Islet of Langerhans (tissue), 1 donor: ENCODE results near the gene ACP1.

Experiments
- FAIRE-seq: peaks from one replicate; lab custom pipeline; 2011; peaks lifted over from hg19 to GRCh38; lab: Jason Lieb, UNC

Gene ACP1

DNA sequence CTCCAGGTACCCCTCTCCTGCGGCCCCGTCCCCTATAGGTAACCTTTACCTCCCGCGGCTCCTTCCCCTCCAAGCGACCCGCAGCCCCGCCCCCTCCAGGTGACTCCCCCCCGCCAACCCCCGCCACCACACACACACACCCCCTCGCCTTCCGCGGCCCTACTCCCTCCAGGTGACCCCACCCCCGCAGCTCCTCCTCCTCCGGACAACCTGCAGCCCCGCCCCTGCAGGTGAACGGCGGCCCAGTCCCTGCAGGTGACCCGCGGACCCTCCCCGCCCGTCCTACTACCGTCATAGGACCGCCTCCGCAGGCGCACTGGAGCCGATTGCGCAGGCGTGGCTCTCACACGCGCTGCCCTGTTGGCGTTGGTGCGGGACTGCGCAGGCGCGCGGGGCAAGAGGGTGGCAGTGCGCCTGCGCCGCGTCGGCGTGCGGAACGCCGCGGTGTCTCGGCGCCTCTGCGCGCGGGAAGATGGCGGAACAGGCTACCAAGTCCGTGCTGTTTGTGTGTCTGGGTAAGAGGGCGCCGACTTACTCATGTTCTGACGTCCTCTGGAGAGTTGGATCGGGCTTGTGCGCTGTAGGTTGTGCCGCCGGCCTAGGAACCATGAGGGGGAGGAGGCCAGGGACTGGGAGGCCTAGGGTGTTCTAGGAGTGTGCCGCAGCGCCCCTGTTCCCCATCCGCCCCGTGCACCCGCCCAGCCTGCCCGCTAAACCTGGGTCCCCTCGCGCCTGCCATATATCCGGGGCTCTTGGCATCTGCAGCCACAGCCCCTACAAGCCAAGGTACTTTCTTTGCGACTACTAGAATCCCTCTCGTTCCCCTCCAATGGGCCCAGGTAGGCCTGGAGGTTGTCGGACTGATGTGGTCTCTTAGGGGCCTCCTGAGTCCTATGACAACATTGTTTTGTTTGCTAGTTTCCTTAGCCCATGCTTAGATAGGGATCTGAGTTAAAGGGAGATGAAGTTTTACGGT lies at the start of gene ACP1:
TSS of gene ACP1 (plus strand) at position 455 of the 976 bp plus-strand sequence. CDS start at position 473, 18 bp downstream.
- FAIRE-seq: no peak

DNA sequence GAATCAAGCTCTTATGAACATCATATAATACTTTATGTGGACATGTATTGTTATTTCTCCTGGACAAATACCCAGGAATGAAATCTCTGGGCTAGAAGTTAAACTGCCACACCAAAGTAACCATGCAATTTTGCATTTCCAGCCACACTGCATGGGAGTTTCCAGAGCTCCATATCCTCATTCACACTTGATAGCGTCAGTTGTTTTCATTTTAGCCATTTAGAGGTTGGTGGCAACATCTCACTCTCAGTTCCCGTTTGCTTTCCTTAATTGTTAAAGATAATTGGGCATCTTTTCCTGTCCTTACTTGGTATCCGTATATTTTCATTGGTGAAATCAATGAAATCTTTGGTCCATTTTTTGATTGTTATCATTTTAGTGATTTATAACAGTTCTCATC lies 48.7 kb upstream of the ACP1 start:
- no peak for FAIRE-seq

DNA sequence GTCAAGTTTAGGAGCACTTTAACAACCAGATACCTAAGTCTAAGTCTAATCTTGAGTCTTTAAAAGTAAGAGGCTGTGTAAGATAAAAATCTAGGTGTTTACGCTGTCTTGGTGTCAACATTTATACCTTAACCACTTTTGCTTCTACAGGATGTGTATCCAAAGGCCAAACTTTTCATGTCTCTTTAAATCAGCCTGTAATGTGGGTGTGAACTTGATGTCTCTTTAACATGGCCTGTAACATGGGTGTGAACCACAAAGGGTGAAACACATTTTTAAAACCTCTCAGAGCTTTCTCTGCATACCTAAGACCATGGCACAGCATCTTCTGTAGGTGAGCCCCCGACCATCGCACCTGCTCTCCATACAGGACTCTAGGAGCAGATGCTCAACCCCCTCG lies 41.3 kb upstream of the ACP1 start:
- FAIRE-seq: no peak

DNA sequence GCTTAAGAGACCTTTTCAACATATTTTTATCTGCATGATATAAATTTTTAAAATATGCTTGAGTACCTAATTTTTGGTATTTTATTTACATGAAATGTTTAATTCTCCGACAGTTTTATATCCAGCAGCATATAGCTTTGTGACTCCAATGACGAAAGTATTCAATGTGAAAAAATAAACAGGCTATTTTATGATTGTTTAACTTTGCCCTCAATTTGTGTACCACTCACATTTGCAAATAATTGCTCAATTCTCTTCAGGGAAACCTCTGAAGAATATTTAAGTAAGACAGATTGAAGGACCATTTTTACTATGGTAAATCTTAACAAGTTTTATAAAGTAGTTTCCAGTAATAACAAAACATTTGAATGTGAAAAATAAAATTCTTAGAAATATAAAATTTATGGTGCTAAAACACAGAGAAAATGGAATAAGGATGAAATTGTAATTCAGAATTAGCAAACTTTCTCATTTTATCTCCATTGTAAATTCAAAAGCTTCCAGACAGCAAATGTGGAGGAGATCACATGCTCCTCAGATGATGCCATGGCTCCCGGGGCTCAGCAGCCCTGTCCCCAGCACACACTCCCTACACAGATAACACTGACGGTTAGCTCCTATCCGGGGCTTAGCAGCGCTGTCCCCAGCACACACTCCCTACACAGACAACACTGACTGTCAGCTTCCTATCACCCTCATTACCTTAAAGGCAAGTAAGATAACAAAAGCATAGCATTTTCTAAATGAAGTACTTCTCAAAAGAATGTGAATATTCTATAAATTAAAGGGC lies 40.6 kb upstream of the ACP1 start:
- FAIRE-seq: no peak

DNA sequence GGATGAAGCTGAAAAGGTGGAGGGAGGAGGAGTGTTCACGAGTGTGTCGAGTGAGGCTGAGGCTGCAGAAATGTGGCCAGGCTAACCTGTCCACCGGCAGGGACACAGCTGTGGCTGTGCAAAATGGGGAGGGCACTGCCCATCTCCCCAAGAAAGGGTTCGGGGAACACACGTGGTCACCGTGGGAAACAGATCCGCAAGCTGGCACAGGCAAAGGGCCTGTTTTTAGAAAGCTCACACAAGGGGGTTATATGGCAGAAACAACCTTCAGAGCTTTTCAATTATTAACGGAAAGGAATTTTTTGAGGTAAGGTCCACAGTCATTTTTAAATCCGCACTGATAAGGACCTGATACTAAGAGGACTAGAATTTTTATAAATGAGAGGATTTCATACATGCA lies 36.6 kb upstream of the ACP1 start:
- no peak for FAIRE-seq

DNA sequence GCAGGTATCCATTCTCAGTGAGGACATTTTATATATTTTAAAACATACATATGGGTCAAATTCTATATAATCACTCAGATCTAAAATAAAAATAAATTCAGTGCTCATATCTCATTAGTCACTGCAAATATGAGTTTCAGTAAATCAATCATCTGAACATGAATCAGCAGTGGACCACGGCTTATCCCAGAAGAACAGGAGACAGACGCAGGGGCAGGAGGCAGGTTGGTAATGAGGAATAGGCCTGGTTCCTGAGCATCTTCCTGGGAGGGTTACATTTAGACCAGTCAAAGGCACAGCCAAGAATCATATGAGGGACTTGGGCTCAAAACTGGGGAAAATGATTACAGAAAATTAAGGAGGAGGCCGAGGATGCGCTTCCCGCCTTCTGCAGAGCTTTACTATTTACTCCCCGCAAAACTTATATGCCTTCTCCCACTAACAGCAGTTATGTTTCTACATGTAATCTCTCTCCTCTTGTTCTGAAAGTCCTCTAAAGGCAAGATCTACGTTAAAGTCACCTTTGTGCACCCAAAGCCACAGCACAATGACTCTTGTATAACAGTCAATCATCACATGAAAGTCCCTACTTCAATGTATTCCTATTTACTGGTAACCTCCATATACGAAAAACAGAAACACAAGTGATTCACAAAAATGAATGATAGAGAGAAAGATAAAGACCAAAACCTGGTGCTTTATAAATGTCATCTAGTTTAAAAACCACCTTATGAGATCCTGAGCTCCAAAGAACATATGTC lies 36.0 kb upstream of the ACP1 start:
- FAIRE-seq: no peak

DNA sequence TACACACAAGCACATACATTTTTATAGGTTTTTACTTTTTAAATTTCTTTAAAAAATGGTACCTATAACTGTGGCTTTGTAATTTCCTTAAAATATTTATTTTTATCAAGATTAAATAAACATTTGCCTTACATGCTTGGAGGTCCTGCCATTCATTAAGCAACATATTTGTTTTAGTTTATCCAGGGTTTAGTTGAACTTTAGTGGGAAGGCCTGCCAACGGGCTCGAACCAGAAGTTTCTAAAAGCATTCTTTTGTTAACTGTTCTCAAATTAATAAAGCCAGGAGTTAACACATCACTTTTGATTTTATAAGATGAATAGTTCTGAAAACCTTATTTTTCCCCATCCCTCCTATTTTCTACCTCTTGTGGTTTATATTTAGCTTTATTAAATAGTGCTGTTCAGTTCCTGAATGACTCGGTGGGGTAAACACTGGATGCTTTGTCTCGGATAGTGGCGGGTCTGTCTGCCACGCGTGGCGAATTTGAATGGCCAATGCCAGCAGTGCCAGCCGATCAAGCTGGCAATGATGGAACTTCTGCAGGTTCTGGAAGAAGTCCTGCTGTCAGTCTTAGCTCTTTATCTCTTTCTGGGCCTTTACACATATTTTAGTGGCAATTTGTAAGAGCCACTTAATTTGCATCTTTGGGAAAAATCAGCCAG lies 33.1 kb upstream of the ACP1 start:
- FAIRE-seq: no peak

DNA sequence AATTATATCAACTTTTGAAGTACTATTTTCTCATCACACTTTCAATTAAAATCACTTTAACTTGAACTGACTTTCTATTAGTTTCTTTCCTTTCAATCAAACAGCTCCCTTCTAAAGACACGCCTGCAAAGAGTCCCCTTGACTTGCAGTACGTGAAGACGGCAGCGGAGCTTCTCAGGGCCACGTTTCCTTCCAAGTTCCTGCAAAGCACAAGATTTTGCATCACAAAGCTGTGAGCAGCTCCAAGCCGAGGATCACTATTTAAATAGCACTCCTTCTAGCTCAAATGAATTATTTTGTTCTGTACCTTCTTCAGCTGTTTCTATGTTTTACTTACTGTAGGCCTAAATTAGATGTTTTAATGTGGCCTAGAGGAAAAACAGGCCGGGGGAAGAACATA lies 31.7 kb upstream of the ACP1 start:
- no peak for FAIRE-seq

DNA sequence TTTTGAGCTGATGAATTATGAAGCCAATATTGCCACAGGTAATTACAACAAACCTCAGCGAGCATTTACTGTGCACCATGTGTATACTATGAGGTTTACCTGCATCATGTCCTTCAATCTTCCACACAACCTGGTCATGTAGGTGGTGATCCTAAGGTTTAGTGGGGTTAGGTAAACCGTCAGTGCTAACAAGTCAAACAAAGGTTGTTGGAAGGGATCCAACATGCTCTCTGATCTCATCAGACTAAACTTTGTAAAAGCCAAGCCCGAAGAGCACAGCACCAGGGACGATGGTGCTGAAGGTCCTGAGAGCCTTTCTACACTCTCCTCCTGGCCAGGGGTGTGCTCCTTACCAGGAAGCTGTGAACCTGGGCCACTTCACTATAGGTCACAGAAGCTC lies 30.3 kb upstream of the ACP1 start:
- no peak for FAIRE-seq

DNA sequence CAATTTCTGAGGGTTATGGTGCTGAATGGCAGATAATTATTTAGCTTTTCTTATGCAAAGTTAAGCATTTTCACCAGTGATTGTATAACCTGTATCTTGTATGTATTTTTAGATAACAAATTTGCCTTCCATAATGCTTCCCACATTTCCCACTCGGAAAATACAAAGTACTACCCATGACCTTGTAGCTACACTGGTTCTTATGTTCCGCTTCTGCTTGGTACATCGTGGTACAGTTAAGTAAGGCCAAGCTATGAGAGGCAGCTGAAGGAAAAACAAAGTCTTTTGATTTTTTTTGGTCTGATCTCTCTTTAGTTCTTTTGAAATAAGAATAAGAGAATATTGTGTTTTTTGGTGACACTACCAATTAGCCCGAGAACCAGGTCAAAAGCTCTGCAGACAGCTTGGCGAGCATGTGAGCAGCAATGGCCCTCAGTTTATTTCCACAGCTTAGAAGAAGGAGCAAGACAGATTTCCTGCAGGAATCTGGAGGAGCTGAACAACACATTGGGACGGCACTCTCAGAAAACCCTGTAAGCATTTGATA lies 27.7 kb upstream of the ACP1 start:
- no peak for FAIRE-seq

DNA sequence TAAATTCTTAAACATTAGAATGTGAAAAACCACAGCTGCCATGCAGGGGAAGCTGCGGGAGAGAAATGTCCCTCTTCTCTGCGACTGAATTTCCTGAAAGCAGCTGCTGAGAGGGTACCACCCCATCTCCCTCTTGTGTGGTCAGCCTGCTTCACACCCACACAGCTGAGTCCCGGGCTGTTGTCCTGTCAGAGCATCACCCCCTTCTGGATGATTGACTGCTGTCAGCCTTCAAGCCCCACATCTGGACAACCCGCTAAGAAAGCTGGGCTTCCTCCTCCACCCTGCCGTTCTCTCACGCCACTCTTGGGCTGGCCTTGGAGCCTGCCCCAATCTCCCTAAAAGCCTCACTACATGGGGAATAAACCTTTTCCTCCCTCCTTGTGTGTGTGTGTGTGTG lies 26.9 kb upstream of the ACP1 start:
- no peak for FAIRE-seq

DNA sequence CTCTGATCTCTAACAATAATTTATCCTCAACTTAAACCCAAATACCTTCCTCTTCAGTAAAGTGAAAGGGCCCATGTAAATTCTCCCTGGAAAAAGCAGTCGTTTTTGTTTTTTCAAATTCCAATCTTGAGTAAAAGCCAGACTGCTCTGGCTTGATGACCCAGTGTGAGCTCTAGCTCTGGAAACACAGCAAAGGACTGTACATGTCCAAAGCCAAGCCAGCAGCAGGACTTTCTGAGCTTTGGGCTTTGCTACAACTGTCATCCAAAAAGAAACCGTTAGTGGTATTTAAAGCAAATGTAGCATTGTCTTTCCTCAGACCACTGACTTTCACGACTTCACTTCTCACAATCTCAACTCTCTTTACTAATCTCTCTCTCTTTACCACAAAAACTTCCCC lies 26.3 kb upstream of the ACP1 start:
- no peak for FAIRE-seq

DNA sequence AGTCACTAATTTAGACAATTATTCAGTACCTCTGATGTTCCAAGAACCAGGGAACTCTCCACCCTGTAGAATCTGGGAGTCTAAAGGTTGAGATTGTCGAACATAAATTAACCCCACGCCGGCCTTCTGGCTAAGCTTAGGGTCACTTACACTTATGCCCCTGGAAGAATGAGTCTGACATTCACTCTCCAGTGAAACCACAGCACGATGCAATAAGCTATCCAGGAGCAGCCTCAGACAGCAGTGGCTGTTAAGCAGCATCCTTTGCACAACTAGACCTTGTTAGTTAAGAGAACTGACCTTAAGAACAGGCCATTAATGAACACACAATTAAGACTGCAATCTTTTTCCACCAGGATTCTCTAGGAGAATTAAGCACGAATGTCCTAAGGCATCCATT lies 25.9 kb upstream of the ACP1 start:
- FAIRE-seq: no peak

DNA sequence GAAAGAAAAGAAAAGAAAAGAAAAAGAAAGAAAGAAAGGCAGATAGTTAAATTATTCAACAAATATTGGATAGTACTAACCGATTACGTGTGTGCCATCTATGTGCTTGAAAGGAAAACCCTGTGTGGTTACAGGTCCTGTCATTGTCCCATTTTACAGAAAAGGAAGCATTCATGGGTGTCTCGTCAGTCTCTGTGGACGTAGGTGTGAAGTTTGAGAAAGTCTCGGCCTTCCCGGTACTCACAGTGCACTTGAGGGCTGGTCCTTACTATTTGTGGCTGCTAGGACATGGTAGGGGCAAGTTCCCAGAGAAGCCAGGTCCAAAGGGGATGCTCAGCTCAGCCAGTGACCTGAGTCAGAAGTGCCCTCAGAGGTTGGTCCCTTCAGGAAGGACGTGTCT lies 20.2 kb upstream of the ACP1 start:
- no peak for FAIRE-seq

DNA sequence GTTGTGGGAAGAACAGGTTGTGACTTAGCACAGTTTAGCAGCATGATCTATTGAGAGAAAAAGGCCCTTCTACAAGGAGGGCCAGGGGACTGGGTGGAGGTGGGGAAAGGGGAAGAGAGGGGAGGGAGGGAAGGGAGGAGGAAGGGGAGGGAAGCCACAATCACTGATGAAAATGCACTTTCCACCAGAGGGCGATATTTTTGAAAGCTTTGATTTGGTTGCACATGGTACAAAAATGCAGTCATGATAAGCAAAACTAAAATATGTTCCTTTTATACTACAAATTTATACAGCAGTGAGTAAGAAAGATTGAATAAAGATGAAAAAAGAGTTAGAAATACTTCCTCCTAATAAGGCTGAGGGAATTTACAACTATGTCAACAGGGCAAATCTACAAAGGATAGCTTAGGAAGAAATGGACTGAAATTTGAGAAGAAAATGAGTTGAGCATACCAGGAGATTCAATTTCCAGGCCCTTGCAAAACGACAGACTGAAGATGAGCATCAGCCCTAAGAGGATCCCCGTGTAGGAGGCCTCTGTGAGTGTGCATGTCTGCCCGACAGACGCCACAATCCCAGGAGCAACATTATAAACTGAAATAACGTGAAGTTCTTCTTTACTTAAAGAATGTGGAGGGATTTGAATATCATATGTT lies 18.1 kb upstream of the ACP1 start:
- FAIRE-seq: peak; percentile 51

DNA sequence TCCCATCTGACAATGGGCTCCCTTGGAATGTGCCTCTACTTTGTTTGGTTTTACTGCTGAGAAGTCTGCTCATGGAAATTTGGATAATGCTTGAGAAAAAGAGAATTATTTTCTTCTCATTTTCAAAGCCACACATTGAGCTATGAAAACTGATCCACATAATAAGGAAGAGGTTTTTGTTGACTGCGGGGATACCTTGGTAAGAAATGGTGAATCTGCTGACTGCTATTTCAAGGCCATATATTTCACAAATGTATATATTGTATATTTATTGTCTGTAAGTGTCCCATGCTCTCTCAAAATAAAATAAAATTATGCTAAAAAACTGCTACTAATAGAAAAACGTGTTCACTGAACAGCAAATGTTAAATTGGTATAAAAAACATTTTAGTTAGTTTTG lies 16.0 kb upstream of the ACP1 start:
- no peak for FAIRE-seq

DNA sequence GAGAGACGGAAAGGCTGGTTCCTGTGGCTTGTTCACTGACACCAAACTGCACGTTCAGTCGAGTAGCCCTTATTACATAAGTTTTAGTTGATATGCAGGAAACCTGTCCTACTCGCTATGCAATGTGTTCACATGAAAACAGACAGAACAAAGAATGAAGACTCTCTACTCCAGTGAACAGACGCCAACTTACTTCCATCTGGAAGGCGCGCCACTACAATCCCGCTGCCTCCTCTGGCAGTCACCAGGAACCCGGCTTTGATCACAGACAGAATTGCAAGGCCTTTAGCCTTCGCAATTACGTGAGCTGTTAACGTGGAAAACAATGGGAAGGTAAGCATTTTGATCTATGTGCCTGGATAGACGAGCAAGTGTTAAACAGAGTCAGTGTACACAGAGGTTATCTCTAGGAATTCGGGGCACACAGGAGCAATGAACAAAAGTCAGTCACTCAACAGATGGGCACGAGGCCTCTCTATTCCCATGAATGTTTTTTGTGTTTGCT lies 15.2 kb upstream of the ACP1 start:
- FAIRE-seq: no peak

DNA sequence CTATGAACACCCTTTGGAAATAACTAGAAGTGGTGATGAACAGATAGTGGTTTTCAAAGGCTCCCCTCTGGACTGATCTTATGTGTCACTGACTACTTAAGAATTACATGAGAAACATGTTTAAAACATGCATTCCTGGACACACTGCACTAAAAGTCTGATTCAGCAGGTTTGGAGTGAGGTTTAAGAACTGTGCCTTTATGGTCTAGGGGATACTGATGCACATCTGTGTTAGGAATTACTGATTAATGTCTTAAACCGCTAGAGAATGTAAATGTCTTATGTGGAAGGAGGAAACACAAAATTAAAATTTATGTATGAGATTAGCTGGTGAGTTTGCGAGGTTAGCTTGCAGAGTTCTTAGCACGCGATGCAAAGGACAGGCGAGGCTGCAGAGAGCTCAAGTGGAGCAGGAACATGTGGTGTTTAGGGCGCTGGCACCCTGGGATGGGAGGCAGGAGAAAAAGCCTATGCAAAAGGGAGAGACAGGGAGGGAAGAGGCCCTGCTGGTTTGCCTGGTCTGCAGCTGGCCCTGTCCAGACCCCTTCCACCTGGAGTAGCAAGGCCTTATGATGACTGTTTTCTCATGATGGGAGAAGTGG lies 12.6 kb upstream of the ACP1 start:
- FAIRE-seq: no peak

DNA sequence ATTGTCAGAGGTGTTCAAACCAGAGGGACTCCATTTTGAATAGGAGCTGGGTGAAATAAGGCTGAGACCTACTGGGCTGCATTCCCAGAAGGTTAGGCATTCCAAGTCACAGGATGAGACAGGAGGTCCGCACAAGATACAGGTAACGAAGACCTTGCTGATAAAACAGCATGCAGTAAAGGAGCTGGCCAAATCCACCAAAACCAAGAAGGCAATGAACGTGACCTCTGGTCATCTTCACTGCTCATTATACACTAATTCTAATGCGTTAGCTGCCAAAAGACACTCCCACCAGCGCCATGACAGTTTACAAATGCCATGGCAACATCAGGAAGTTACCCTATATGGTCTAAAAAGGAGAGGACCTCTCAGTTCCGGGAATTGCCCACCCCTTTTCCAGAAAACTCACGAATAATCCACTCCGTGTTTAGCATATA lies 11.5 kb upstream of the ACP1 start:
- no peak for FAIRE-seq

DNA sequence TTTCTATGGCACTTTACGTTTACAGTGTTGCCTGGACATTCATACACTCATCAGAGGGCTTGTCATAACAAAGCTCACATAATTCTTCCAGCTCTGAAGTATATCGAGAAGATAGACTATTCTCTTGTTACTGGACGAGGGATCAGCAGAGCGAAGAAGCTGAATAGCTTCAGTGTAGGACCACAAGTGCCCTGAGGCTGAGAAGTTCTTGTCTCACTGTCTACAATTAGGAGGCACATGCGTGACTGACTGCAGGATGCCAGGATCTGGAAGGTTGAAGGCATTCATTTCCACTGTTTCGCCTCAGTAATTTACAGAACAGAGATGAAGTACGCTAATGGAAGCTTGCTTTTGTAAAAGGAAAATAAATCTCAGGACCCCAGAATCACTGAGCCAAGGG lies 10.5 kb upstream of the ACP1 start:
- FAIRE-seq: no peak

DNA sequence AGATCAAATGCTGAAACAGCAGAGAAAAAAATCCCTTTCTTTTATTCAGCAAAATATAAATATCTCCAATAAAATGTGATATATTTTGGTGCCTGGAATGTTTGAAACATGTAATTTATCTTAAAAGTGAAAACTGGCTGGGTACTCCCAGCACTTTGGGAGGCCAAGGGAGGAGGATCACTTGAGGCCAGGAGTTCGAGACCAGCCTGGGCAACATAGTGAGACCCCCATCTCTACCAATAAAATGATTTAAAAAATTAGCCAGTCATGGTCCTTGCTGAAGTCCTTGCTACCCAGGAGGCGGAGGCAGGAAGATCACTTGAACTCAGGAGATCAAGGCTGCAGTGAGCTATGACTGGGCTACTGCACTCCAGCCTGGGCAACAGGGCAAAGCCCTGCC lies 9.6 kb upstream of the ACP1 start:
- FAIRE-seq: no peak
